GM18867 (cell line): ENCODE results near the gene UCMA.
"Not testable (repeated sequence)": the region's sequence is repeated elsewhere in the genome, so short reads cannot be mapped to it uniquely, and the experiment has no call there.

Experiments used
- ATAC-seq: cut with Tn5 transposase; IDR thresholded peaks from one replicate; pipeline ENCODE4 v1.9.1; 2021; ENCODE audit warnings: mild to moderate bottlenecking, moderate library complexity; ENCODE audit not compliant: unreplicated experiment

Gene UCMA, protein sequence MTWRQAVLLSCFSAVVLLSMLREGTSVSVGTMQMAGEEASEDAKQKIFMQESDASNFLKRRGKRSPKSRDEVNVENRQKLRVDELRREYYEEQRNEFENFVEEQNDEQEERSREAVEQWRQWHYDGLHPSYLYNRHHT

GRCh38 chr10:13234172-13234571 is at the start of gene UCMA:
TSS of gene UCMA (minus strand) at chr10:13234374. CDS start at chr10:13234258, 116 bp downstream.
- ATAC-seq = no peak

DNA sequence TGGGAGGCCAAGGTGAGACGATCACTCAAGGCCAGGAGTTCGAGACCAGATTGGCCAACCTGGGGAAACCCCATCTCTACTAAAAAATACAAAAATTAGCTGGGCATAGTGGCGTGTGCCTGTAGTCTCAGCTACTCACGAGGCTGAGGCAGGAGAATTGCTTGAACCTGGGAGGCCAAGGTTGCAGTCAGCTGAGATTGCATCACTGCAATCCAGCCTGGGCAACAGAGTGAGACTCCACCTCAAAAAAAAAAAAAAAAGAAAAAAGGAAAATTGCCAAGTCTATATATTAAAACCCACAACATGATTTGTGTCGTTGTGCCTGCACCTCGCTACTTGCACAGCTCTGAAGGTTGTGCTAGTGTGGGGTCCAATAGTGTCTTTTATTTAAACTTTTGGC is 48.2 kb upstream of the UCMA start:
- not testable (repeated sequence) for ATAC-seq

- ATAC-seq = no peak
Measured at GRCh38 chr10:13276749-13277365, 42.7 kb upstream of the UCMA start.

DNA sequence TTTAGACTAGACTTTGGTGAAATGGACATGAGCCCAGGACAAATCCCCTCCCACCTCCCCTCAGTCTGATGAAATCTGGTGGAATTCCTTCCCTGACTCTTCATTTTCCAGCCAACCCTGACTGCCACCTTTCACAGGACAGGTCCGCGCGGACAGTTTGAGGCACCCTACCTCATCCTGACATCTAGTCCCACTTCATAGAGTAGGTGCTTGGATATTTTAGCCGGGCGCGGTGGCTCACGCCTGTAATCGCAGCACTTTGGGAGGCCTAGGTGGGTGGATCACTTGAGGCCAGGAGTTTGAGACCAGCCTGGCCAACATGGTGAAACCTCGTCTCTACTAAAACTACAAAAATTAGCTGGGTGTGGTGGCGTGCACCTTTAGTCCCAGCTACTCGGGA is 42.0 kb upstream of the UCMA start:
- ATAC-seq = not testable (repeated sequence)

GRCh38 chr10:13272164-13272571 is 38.0 kb upstream of the UCMA start:
- ATAC-seq = peak; percentile 49

DNA sequence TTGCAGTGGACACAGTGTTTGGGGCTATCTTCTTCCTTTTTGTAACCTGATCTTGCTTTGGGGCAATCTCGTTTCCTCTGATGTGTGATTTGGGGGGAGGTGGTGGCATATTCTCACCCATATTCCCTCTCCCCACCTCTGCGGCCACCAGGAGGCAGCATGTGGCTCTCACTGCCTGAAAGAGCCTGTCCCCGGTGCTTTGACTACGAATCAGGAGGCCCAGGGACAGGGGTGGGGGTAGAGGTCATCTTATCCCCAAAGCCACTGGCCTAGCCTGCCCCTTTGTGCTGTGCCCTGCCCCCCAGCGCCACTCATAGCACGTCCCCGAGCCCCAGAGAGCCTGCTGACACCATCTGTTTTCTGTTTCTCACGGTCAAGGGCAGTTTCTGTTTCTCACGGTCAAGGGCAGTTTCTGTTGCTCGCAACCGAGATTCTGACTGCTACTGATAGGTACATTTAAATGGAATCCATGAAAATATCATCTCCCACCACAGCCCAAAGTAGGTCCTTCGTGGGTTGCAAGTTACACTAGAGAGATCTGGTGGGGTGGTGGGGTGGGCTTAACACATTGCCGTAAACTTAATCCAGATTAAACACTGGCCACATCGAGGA is 37.5 kb upstream of the UCMA start:
- ATAC-seq = peak; percentile 83

DNA sequence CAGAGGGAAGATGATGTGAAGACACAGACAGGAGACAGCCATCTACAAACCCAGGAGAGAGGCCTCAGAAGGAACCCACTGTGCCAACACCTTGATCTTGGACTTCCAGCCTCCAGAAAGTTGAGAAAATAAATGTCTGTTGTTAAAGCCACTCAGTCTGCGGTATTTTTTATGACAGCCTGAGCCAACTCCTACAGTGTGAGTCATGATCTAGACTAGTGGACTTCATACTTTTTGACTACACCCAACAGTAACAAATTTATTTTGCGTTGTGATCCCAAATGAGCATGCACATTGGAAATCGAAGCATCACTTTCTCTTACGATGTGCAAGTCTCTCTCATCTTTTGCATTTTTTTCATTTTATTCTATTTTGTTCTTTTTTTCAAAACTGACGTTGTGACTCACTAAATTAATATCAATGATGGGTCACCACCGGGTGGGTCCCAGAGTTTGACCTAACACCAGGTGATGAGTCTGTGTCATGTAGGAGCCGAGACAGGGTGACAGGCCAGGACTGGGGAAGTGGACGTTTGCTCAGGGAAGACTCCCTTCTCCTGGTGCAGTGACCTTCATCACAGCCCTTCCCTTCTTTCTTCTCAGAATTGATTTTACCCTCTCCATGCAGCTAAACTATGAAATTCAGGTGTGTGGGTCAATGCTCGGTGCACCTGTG is 36.8 kb upstream of the UCMA start:
- no peak for ATAC-seq

GRCh38 chr10:13268841-13269240 is 34.7 kb upstream of the UCMA start:
- no peak for ATAC-seq

GRCh38 chr10:13268310-13268709 is 34.1 kb upstream of the UCMA start:
- ATAC-seq = no peak

GRCh38 chr10:13263591-13263990 is 29.4 kb upstream of the UCMA start:
- ATAC-seq = no peak

DNA sequence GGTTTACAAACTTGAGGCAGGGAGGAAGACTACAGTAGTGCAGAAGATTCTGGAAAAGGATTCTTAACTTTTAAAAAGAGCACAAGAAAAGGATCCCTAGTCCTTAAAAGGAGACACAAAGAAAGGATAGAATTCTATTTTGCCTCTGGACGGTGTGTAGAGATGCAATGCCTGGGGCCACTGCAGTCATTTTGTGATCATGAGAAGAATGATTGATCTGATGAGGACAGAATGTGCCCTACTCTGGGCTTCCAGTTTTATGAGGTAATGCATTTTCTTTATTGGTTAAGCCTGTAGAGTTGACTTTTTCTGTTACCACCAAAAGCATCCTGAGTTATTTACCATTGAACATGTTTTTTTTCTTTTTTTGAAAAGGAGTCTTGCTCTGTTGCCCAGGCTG is 28.3 kb upstream of the UCMA start:
- no peak for ATAC-seq

DNA sequence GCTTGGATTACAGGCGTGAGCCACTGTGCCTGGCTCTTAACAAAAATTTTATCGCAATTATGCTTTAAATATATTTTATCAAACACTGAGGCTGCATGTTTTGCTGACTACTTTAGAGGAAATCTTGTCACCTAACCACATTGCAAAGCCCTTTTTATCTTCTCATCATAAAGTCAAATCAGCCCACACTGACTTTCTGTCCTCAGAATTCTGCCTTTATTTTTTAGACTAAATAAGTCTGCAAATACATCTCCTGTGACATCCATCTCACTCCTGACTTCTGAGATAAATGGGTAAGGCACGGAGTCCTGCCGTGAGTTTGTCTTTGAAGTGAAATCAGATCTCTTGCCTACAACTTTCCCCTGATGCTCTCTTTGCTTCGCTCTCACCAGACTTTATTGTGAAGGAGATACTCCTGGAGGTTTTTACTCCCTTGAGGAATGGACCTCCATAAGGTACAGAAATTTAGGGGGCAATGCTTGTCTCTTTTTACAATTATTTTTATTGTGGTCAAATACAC is 23.5 kb upstream of the UCMA start:
- no peak for ATAC-seq

- ATAC-seq = no peak
Measured at GRCh38 chr10:13256627-13257026, 22.5 kb upstream of the UCMA start.

GRCh38 chr10:13253726-13254125 is 19.6 kb upstream of the UCMA start:
- ATAC-seq = no peak

- ATAC-seq = no peak
Measured at GRCh38 chr10:13247784-13248183, 13.6 kb upstream of the UCMA start.

DNA sequence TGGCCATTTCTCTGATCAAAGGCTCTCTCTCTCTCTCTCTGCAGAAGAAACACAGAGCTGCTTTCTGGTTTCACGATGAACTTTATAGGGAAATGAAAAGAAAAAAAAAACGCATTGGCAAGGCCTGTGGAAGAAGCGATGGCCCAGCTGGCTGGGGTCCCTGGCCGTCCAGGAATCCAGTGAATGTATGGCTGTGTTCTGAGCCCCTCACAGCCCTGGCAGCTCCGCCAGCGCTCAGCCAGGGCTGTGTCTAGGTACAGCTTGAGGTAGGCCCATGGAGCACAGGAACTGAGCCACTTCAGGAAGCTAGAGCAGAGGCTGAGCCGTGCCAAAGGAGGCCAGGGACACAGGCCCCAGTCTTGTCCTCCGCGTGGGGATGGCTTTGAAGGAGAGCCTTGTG is 13.1 kb upstream of the UCMA start:
- no peak for ATAC-seq

DNA sequence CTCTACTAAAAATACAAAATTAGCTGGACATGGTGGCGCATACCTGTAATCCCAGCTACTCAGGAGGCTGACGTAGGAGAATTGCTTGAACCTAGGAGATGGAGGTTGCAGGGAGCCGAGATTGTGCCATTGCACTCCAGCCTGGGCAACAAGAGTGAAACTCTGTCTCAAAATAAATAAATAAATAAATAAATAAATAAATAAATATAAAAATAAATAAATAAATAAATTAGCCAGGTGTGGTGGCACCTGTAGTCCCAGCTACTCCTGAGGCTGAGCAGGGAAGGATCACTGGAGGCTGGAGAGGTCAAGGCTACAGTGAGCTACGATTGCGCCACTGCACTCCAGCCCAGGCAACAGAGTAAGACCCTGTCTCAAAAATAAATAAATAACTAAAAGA is 8.1 kb upstream of the UCMA start:
- not testable (repeated sequence) for ATAC-seq

- no peak for ATAC-seq
Measured at GRCh38 chr10:13241613-13242012, 7.4 kb upstream of the UCMA start.

DNA sequence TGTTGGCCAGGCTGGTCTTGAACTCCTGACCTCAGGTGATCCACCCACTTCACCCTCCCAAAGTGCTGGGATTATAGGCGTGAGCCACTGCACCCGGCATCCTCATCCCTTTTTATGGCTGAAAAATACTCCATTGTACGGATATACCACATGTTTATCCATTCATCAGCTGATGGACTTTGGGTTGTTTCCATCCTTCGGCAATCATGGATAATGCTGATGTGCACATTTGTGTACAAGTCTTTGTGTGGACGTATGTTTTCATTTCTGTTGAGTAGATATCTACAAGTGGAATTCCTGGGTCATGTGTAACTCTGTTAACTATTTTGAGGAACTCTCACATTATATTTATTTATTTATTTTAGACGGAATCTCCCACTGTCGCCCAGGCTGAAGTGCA is 5.7 kb upstream of the UCMA start:
- ATAC-seq = no peak

- ATAC-seq = no peak
Measured at GRCh38 chr10:13238271-13239077, 4.3 kb upstream of the UCMA start.

- no peak for ATAC-seq
Measured at GRCh38 chr10:13236638-13237037, 2.5 kb upstream of the UCMA start.
